ENCODE data around the gene EPC2.

DNA sequence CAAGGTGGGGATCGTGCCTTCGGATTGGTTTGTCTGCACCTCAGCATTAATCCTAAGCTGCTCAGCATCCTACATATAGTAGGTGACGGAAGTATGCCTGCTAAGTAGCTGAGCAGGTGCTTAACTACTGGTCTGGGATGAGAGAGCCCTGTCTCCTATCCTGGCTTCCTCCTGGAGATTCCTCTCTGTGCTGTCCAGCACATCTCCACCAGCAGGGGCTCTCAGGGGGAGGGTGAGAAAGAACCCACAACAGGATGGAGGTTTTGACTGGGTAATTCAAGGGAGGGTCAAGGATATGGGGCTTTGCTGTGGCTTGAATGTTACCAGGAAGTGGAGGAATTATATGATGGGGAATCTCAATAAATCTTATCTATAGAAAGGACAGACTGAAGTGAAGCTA lies 185.1 kb downstream of the EPC2 start:
- TF ChIP-seq, protein P1, sequence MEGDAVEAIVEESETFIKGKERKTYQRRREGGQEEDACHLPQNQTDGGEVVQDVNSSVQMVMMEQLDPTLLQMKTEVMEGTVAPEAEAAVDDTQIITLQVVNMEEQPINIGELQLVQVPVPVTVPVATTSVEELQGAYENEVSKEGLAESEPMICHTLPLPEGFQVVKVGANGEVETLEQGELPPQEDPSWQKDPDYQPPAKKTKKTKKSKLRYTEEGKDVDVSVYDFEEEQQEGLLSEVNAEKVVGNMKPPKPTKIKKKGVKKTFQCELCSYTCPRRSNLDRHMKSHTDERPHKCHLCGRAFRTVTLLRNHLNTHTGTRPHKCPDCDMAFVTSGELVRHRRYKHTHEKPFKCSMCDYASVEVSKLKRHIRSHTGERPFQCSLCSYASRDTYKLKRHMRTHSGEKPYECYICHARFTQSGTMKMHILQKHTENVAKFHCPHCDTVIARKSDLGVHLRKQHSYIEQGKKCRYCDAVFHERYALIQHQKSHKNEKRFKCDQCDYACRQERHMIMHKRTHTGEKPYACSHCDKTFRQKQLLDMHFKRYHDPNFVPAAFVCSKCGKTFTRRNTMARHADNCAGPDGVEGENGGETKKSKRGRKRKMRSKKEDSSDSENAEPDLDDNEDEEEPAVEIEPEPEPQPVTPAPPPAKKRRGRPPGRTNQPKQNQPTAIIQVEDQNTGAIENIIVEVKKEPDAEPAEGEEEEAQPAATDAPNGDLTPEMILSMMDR (IDR thresholded peaks at IDR 0.05): no peak
- TF ChIP-seq EZH2 (IDR thresholded peaks at IDR 0.05; ENCODE audit: borderline replicate concordance, insufficient read depth, low read depth, low read length, poor library complexity, severe bottlenecking): no peak
